PC-9 (cell line): ENCODE measurements around the gene NEU1. TPM values are rescaled to one million over a fixed set of nuclear protein-coding genes. Genes with fewer than 3 reads are reported as not detected.
A peak's percentile ranks its signal among the peaks of the same experiment; 100 is the strongest.

Source experiments
- BruUV-seq: library from RNA; stranded (reverse); fragments of 400-500 nt; replicated peaks from 2 replicates; lab custom pipeline; 2021; lab: Mats Ljungman, UMichigan
- CTCF ChIA-PET: fragments of 300-600 bp; sonication (Branson Sonifier 250); formaldehyde crosslinking; loops from one replicate; lab custom pipeline; 2022; ENCODE audit warnings: antibody characterized with exemption; lab: Charles Lee
- POLR2A ChIA-PET: fragments of 300-600 bp; sonication (Branson Sonifier 250); formaldehyde crosslinking; loops from one replicate; lab custom pipeline; 2022; ENCODE audit warnings: antibody characterized with exemption; ENCODE audit not compliant: unreplicated experiment; lab: Charles Lee
- DNase-seq, 2 experiments: peaks; one replicate each; pipeline versions ENCODE4 v3.0.0 to v3.0.0-alpha.2; 2015 to 2022; ENCODE audit warnings: mixed read lengths in 1 of 2
- H2AFZ ChIP-seq: fragments of 200-600 bp; sonication (generic); 2 replicates; pipeline ENCODE4 v1.8.1; 2017; ENCODE audit warnings: antibody characterized with exemption
- H3F3A ChIP-seq: fragments of 200-600 bp; sonication (generic); 2 replicates; pipeline ENCODE4 v1.8.1; 2017; ENCODE audit warnings: antibody characterized with exemption, mild to moderate bottlenecking, low read depth; ENCODE audit not compliant: insufficient read depth
- H3K27ac ChIP-seq: fragments of 200-600 bp; sonication (generic); 2 replicates; pipeline ENCODE4 v1.6.1; 2016; ENCODE audit warnings: mixed run types
- H3K27me3 ChIP-seq: fragments of 200-600 bp; sonication (generic); 2 replicates; pipeline ENCODE4 v1.6.1; 2016; ENCODE audit warnings: low read depth, mixed run types; ENCODE audit not compliant: insufficient read depth
- H3K36me3 ChIP-seq: fragments of 200-600 bp; sonication (generic); 2 replicates; pipeline ENCODE4 v1.6.1; 2016; ENCODE audit warnings: low read depth, mixed run types
- H3K4me1 ChIP-seq: fragments of 200-600 bp; sonication (generic); replicated peaks from 2 replicates; pipeline ENCODE4 v1.6.1; 2016; ENCODE audit warnings: mixed run types; ENCODE audit not compliant: insufficient read depth
- H3K4me2 ChIP-seq: fragments of 200-600 bp; sonication (generic); 2 replicates; pipeline ENCODE4 v1.6.1; 2017; ENCODE audit warnings: mixed run types
- H3K4me3 ChIP-seq: fragments of 200-600 bp; sonication (generic); 2 replicates; pipeline ENCODE4 v1.6.1; 2016; ENCODE audit warnings: mixed run types
- H3K79me2 ChIP-seq: fragments of 200-600 bp; sonication (generic); 2 replicates; pipeline ENCODE4 v1.6.1; 2017; ENCODE audit warnings: low read depth, mixed run types
- H3K9me2 ChIP-seq: fragments of 200-600 bp; sonication (generic); 2 replicates; pipeline ENCODE4 v1.8.1; 2017; ENCODE audit warnings: mild to moderate bottlenecking; ENCODE audit not compliant: insufficient read depth
- H3K9me3 ChIP-seq: fragments of 200-600 bp; sonication (generic); 2 replicates; pipeline ENCODE4 v1.8.1; 2016; ENCODE audit warnings: low read depth; ENCODE audit not compliant: insufficient read depth
- H4K20me1 ChIP-seq: fragments of 200-600 bp; sonication (generic); 2 replicates; pipeline ENCODE4 v1.8.1; 2017; ENCODE audit not compliant: insufficient read depth
- EZH2 ChIP-seq: fragments of 200-600 bp; sonication (generic); IDR thresholded peaks from 2 replicates; pipeline ENCODE4 v1.8.0; 2017; ENCODE audit warnings: antibody characterized with exemption, low read depth
- intact Hi-C: fragments of 100-400 bp; cut with micrococcal nuclease; formaldehyde crosslinking; loops from one replicate; pipeline ENCODE4 v1.10.0; 2022; ENCODE audit not compliant: unreplicated experiment
- total RNA-seq: library from RNA; stranded (reverse); gene quantifications from 2 replicates; pipeline ENCODE4 v1.2.3, GENCODE V29; 2021
- TF ChIP-seq, protein P1 (sequence below): fragments of 200-600 bp; sonication (generic); conservative IDR thresholded peaks from 2 replicates; pipeline ENCODE4 v1.6.1; 2017; ENCODE audit warnings: mixed run types, antibody characterized with exemption, mild to moderate bottlenecking, moderate library complexity

Gene NEU1
- total RNA-seq, 1 experiment from 2014 or later: 23.4 TPM

DNA sequence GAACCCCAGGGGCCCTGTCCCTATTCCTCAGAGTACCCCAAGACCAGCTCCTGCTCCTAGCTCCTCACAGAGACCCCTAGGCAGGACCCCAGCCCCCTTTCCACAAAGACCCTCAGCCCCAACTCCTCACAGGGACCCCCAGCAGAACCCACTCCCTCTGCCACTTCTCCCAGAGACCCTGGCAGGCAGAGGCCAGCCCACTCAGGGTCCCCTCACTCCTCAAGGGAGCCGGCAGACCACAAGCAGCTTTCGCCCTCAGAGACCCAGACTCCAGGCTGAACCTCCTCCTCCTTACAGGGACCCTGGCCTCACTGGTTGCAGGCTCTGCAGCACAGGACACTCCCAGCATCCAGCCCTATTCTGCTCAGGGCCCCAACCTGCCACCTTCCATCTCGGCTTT is 15.6 kb upstream of the NEU1 start:
- Histone ChIP-seq H3K27me3 (no peaks in the 10 kb centered on the region), H3K27ac (0 out of 2 replicates have a peak overlapping the region, but pooled peaks have one; percentile 16), H3K4me2 (peak overlapping the region; percentile 58), H3K4me1 (peaks cover 35% of the 10 kb centered on the region), H3K4me3 (peak overlapping the region; percentile 29; the same call in 1 of the 2 replicates), H4K20me1 (no peaks in the 10 kb centered on the region), H2AFZ (no peak overlapping the region), H3K79me2 (no peaks in the 10 kb centered on the region), H3K9me2 (no peaks in the 10 kb centered on the region), H3F3A (peaks cover 31% of the 10 kb centered on the region), H3K9me3 (no peaks in the 10 kb centered on the region), H3K36me3 (peaks cover 2% of the 10 kb centered on the region; the same call in 1 of the 2 replicates)
- ChIA-PET POLR2A (interaction anchor here (0.7 kb wide), 1 partner anchor 631 kb away, joined by 10 read pairs; no protein-coding TSS in a partner anchor), CTCF (no interaction called here)
- intact Hi-C loops: loop anchor here (5.0 to 10.0 kb wide), 2 partner anchors 46 to 193 kb away; partner anchors contain the start of gene LY6G5C
- no TSS peak for BruUV-seq
- DNase-seq: no peak
- no peak for TF ChIP-seq EZH2
- TF ChIP-seq, protein P1, sequence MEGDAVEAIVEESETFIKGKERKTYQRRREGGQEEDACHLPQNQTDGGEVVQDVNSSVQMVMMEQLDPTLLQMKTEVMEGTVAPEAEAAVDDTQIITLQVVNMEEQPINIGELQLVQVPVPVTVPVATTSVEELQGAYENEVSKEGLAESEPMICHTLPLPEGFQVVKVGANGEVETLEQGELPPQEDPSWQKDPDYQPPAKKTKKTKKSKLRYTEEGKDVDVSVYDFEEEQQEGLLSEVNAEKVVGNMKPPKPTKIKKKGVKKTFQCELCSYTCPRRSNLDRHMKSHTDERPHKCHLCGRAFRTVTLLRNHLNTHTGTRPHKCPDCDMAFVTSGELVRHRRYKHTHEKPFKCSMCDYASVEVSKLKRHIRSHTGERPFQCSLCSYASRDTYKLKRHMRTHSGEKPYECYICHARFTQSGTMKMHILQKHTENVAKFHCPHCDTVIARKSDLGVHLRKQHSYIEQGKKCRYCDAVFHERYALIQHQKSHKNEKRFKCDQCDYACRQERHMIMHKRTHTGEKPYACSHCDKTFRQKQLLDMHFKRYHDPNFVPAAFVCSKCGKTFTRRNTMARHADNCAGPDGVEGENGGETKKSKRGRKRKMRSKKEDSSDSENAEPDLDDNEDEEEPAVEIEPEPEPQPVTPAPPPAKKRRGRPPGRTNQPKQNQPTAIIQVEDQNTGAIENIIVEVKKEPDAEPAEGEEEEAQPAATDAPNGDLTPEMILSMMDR: no peak

DNA sequence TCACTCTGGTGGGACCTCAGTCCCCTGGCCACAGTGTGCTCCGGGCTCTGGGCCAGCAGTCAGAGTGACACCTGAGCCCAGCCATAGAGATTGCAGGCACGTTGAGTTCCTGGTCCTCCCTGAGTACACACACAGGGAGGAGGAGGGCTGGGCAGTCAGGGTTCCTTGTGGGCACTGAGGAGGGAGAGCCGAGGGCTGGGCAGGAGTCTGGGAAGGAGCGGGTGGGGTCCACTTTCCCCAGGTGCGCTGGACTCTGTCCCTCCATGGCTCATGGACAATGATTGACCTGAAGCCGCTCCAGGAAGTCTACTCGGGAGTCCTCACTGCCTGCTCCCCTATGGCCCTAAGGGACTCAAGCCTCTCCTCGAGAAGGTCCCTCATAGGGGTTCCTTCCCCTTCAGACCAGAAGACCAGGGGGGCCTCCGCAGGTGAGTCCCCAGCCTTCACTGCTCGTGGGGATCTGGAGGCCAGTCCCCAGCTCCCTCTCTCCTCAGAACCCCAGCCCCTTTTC is 15.1 kb upstream of the NEU1 start:
- DNase-seq: peak; percentile 56 to 61
- H2AFZ ChIP-seq: no peak overlapping the region
- no peaks in the 10 kb centered on the region for H3K9me2 ChIP-seq
- TF ChIP-seq EZH2: no peak
- TF ChIP-seq, protein P1: no peak
- H3K36me3 ChIP-seq: no peaks in the 10 kb centered on the region
- H3K27me3 ChIP-seq: no peaks in the 10 kb centered on the region
- ChIA-PET CTCF (no interaction called here), POLR2A (no interaction called here)
- BruUV-seq: no TSS peak
- H3F3A ChIP-seq: peaks cover 31% of the 10 kb centered on the region
- no peaks in the 10 kb centered on the region for H3K9me3 ChIP-seq
- intact Hi-C loops: loop anchor here (5.0 to 10.0 kb wide), 2 partner anchors 45 to 193 kb away; partner anchors contain the start of gene LY6G5C
- no peaks in the 10 kb centered on the region for H4K20me1 ChIP-seq
- no peaks in the 10 kb centered on the region for H3K79me2 ChIP-seq
- H3K27ac ChIP-seq: no peak overlapping the region
- H3K4me3 ChIP-seq: no peak overlapping the region
- peaks cover 35% of the 10 kb centered on the region for H3K4me1 ChIP-seq
- peak overlapping the region; percentile 58 for H3K4me2 ChIP-seq

DNA sequence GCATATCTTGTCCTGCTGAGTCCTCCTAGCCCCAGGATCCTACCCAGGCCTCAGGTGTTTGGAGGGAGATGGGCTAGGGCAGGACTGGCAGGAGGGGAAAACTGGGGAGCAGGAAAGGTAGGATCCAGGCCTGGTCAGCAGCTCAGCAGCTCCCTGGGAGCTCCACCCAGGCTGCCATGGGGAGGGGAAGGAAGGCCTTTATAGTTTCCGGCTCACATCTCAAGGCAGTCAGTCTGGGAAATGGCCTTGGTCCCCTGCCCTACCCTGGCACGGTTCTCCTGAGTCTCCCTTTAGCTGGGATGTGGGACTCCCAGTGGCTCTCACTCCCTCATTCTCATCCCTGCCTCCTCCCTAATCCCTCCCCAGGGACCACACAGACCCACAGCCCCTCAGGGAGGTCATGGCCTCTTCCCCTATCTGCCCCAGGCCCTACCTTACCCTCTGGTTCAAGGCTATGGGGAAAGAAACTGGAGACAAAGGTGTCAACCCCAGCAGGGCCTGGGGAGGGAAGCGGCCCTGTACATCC is 14.6 kb upstream of the NEU1 start:
- Histone ChIP-seq H3K36me3 (no peaks in the 10 kb centered on the region), H3K27ac (no peak overlapping the region), H3K79me2 (no peaks in the 10 kb centered on the region), H4K20me1 (no peaks in the 10 kb centered on the region), H3K4me2 (peak overlapping the region; percentile 58), H3K9me3 (no peaks in the 10 kb centered on the region), H3K4me1 (peaks cover 35% of the 10 kb centered on the region), H3K9me2 (no peaks in the 10 kb centered on the region), H2AFZ (no peak overlapping the region), H3F3A (peaks cover 31% of the 10 kb centered on the region), H3K4me3 (no peak overlapping the region), H3K27me3 (no peaks in the 10 kb centered on the region)
- ChIA-PET CTCF (interaction anchor here (0.6 kb wide), 1 partner anchor 10 kb away, joined by 3 read pairs; no protein-coding TSS in a partner anchor), POLR2A (no interaction called here)
- BruUV-seq: no TSS peak
- DNase-seq: no peak
- no peak for TF ChIP-seq EZH2
- intact Hi-C loops: loop anchor here (5.0 to 10.0 kb wide), 2 partner anchors 45 to 192 kb away; partner anchors contain the start of gene LY6G5C
